GM12864 (cell line): Measurements from ENCODE around the gene EPHB1.

Experiments used
- DNase-seq: peaks from one replicate; pipeline ENCODE4 v3.0.0-alpha.2; 2011; ENCODE audit warnings: low read depth
- H3K4me3 ChIP-seq: 2 replicates; pipeline ENCODE4 v1.5.1; 2011; ENCODE audit warnings: mild to moderate bottlenecking, low read depth, low read length, control low read depth
- TF ChIP-seq, protein P1 (sequence below): IDR thresholded peaks from 2 replicates; pipeline ENCODE4 v1.5.1; 2011; ENCODE audit warnings: low read depth, mild to moderate bottlenecking, moderate library complexity, low read length, control low read depth, inconsistent platforms; ENCODE audit errors: missing control alignments

Gene EPHB1

DNA sequence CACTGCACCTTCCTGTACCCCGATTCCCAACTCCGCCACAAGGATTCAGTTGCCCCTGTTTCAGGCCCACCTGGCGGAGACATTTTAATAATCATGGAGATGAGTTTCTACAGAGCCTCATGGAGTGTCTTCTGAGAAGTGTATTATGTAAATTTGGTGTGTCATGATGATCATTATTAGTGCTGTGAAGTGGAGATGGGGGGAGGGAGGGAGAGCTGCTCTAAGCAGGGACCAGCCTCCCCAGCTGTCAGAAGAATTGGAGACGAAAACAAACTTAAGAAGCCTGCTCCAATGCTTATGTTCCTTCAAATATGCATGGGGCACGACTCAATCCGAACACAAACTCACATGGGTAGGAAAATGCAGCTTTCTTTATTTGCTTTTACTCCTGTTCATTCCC, 127.8 kb downstream of the EPHB1 start:
- H3K4me3 ChIP-seq, result no peak overlapping the region
- TF ChIP-seq, protein P1, sequence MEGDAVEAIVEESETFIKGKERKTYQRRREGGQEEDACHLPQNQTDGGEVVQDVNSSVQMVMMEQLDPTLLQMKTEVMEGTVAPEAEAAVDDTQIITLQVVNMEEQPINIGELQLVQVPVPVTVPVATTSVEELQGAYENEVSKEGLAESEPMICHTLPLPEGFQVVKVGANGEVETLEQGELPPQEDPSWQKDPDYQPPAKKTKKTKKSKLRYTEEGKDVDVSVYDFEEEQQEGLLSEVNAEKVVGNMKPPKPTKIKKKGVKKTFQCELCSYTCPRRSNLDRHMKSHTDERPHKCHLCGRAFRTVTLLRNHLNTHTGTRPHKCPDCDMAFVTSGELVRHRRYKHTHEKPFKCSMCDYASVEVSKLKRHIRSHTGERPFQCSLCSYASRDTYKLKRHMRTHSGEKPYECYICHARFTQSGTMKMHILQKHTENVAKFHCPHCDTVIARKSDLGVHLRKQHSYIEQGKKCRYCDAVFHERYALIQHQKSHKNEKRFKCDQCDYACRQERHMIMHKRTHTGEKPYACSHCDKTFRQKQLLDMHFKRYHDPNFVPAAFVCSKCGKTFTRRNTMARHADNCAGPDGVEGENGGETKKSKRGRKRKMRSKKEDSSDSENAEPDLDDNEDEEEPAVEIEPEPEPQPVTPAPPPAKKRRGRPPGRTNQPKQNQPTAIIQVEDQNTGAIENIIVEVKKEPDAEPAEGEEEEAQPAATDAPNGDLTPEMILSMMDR, result no peak
- DNase-seq, result no peak

DNA sequence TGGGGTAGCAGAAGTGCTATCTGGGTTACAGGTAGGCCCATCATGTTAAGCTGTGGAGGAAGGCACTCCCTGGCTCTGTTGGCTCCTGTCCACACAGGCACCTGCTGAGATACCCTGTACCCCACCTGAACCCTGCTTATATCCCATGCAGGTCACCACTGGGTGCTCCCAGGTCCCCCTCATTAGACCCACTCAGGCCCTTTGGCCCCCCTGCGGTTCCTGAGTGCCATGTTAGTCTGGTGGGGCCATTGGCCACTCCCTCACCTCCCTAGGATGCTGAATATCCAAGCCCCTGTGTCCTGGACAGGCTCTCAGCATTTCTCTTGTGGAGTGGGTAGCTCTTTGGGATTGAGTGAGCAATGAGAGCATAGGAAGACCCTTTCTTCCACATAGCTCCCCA, 128.2 kb downstream of the EPHB1 start:
- DNase-seq, result no peak
- TF ChIP-seq, protein P1, result no peak
- H3K4me3 ChIP-seq, result no peak overlapping the region

DNA sequence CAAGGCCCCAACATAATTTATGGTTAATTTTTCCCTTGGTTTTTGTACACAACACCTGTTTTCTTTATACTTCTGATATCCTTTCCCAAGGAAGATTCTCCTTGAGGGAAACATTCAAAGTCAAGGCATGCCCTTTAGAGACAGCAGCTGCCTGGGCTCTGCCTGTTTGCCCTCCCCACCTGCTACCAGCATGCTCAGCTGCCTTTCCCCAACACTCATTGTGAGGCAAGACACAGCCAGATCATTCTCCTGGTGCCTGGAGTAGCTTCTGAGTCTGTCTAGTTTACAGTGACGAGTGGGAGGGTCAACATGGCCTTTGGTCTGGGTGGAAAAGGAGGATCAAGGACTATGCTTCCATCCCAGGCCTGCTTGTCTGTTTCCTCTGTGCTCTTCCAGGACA, 132.5 kb downstream of the EPHB1 start:
- no peak overlapping the region for H3K4me3 ChIP-seq
- TF ChIP-seq, protein P1, result no peak
- DNase-seq, result no peak

DNA sequence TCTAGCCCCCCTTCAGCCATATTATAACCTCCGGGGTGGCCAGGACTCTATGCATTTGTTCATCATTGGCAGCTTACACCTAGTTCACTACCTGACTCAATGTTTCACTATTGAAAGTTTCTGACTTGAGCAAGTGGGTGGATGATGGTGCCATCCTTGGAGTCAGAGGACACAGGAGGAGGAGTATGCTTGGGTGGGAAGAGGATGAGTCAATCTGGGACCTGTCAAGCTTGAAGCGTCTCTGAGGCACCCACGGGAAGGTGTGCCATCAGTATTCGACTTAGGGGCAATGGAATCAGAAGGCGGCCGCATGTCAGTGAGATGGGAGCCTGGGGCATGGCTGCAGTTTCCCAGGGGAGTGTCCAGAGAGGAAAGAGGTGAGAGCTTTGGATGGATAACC, 133.3 kb downstream of the EPHB1 start:
- H3K4me3 ChIP-seq, result no peak overlapping the region
- TF ChIP-seq, protein P1, result no peak
- DNase-seq, result no peak

DNA sequence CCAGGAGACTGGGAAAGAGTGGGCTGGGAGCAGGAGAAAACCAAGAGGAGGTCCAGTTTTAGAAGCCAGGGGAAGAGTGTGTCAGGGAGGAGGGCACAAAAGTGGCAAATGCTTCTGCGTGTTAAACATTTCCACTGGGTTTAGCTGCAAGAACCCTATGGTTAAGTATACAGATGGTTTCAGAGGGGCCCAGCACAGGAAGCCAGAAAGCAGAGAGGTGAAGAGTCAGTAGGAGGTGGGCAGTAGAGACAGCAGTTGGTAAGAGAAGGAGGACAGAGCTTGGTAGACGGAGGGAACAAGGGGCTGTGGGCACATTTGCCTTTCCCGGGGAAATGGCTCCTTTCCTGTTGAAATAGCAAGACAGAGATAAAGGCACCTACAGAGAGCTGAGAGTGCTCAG, 133.8 kb downstream of the EPHB1 start:
- TF ChIP-seq, protein P1, result no peak
- H3K4me3 ChIP-seq, result no peak overlapping the region
- no peak for DNase-seq

DNA sequence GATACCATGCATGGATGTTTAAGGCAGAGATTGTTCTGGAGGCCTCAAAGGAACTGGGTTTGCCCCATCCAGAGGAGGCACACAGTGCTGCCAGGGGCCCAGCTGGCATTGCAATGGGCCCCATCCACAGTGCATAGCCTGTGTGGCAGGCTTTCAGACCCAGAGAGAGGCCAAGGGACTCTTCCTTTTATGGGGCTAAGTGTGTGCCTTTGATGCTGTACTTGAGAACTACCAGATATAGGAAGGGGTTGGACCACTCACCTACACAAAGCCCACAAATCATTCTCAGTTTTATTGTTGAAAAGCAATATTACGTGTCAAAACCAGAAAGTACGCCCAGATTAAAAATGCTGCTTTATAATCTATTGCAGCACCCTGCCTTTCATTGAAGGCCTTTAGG, 134.9 kb downstream of the EPHB1 start:
- TF ChIP-seq, protein P1, result no peak
- no peak overlapping the region for H3K4me3 ChIP-seq
- DNase-seq, result no peak

DNA sequence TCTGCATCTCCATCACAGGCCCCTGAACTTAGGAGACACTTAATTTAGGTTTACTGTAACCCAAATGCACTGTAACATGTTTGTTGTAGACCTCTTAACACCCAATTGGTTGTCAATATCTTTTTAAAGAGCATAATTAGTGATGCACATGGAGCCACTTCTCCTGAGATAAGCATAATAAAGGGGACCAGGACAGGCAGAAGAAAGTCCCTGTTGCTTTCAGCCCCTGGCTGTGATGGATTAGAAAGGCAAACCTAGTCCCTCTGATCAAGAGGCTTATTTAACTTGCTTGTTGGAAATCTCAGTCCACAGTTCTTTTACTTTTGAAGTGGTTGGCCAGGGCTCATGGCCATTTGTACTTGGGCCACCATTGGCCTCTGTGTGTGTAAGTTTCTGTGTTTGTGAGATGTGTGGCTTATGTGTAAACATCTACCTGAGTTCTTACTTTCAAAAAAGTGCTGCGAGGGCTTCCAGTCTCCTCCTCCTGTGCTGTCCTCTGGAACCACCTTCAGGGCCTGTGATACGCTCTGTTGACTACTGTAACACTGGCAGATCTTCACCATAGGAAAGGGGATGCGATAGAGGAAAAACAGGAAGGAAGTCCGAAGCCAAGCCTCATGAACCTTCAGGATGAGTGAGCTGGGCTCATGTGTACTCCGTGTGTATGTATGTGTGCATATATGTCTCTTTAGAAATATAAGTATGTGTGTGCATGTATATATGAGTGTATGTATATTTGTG, 136.2 kb downstream of the EPHB1 start:
- DNase-seq, result no peak
- no peak overlapping the region for H3K4me3 ChIP-seq
- TF ChIP-seq, protein P1, result no peak
